ENCODE data around the gene ABCB10.

Gene ABCB10

DNA sequence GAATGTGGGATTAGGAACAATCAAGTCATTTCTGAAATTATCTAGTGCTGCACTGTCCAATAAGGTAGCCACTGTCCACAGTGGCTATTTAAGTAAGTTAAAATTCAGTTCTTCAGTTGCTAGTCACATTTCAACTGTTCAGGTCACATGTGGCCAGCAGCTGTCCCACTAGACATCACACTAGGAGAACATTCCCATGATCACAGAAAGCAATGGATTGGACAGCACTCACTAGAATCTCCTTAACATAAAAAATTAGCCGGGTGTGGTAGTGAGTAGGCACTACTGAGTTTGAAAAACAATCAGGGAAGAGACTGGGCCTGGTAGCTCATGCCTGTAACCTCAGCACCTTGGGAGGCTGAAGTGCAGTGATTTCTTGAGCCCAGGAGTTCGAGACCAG lies 84.0 kb downstream of the ABCB10 start:
- DNase-seq (ENCODE audit: low read depth in 3 of 3) = no peak

- no peak for DNase-seq (ENCODE audit: low read depth in 3 of 3)
These were observed 87.3 kb downstream of the ABCB10 start for GRCh38 chr1:229471175-229471574.

DNA sequence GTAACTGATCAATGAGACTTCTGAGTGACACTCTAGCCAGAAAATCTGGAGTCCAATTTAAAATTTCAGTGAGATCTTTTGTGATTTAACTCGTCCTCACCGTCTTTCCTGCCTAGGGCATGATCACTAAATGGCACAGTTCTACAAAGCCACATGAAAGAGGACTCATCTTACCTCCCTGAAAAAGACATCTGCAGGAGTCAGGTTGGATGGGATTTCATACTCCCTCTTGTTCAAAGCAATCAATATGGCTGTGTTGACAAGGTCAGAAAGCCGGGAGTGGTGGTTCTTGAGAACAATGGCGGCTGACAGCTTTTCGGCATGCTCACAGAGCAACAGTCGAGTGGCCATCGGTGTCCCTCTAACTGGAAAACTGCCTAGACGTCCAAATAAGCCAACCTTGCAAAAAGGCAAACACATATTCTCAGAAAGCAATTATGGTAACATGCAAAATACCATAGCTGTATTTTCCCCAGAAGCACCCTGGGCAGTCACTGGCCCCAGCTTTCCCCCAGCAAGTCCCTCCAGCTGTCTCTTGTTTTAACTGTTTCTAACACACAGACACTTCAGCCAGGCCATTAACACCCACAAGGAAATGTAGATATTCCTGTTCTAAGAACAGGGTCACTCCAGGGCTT lies 88.0 kb downstream of the ABCB10 start:
- no peak for DNase-seq (ENCODE audit: low read depth in 3 of 3)

DNA sequence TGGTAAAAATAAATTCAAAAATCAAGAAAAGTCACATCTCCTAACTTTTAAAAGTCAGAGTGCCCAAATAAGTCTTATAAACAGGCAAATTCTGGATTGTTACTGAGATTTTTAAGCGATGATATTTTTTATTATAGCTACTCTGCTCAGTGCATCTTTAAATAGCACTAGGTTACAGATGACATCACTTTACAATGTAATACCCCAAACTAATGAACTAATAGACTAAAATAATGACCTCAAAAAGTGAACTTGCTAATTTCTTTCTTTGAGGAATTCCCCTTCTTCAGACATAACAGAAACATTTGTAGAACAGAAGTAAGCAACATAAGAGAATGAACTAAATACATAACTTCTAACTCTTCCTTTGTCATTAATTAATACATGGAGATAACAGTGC lies 91.6 kb downstream of the ABCB10 start:
- no peak for DNase-seq (ENCODE audit: low read depth in 3 of 3)

Data from stimulated activated CD4-positive, alpha-beta T cell treated with anti-CD3 and anti-CD28 coated beads, TNF-alpha, amount 100 ng/mL, for 4 hours (primary cell).